Left renal cortex interstitium (tissue), 4 donors: Measurements from ENCODE around the gene SMURF2. TPM values are rescaled to one million over a fixed set of nuclear protein-coding genes. Genes with fewer than 3 reads are reported as not detected.
A peak's percentile ranks its signal among the peaks of the same experiment; 100 is the strongest.
"Not testable (repeated sequence)": the region's sequence is repeated elsewhere in the genome, so short reads cannot be mapped to it uniquely, and the experiment has no call there.

Experiments used
- DNase-seq, 4 donors: peaks; one replicate each; pipeline ENCODE4 v3.0.0-alpha.2; 2013; ENCODE audit warnings: low read depth in 4 of 4, low spot score in 2 of 4, missing footprints in 1 of 4
- polyA plus RNA-seq, 4 donors: library from polyadenylated mRNA; unstranded; fragments of 120-200 nt; gene quantifications; one replicate each; pipeline ENCODE4 v1.2.1, GENCODE V29; 2013; ENCODE audit not compliant: insufficient read length in 4 of 4

SMURF2 gene
- polyA plus RNA-seq, 4 donors = 32.2 to 36.7 (median 35.1) TPM

GRCh38 chr17:64667807-64668721 is 6.0 kb upstream of the SMURF2 start:
- DNase-seq = not testable (repeated sequence)

- not testable (repeated sequence) for DNase-seq
Observed at GRCh38 chr17:64664299-64664981, 2.3 kb upstream of the SMURF2 start.

GRCh38 chr17:64663836-64664235 is 1.7 kb upstream of the SMURF2 start:
- DNase-seq = not testable (repeated sequence)

GRCh38 chr17:64662774-64663367 is 764 bp upstream of the SMURF2 start:
- peak in 2 of 4 donors; percentile 2 to 24 for DNase-seq

- DNase-seq = peak in 1 of 4 donors; percentile 19
Observed at GRCh38 chr17:64661726-64661975, 456 bp downstream of the SMURF2 start.

- DNase-seq = peak in 1 of 4 donors; percentile 28
Observed at GRCh38 chr17:64660978-64661725, 955 bp downstream of the SMURF2 start.

GRCh38 chr17:64660195-64660977 is 1.7 kb downstream of the SMURF2 start:
- DNase-seq = peak in 2 of 4 donors; percentile 8 to 23

- DNase-seq = no peak
Observed at GRCh38 chr17:64658931-64659330, 3.2 kb downstream of the SMURF2 start.

GRCh38 chr17:64657610-64658125 is 4.4 kb downstream of the SMURF2 start:
- no peak for DNase-seq

- DNase-seq = no peak
Observed at GRCh38 chr17:64655704-64656103, 6.4 kb downstream of the SMURF2 start.

GRCh38 chr17:64653985-64654355 is 8.1 kb downstream of the SMURF2 start:
- no peak for DNase-seq

GRCh38 chr17:64653325-64653984 is 8.7 kb downstream of the SMURF2 start:
- DNase-seq = no peak

- DNase-seq = no peak
Observed at GRCh38 chr17:64651889-64652288, 10.2 kb downstream of the SMURF2 start.

- DNase-seq = no peak
Observed at GRCh38 chr17:64648234-64648633, 13.9 kb downstream of the SMURF2 start.

GRCh38 chr17:64647817-64648216 is 14.3 kb downstream of the SMURF2 start:
- no peak for DNase-seq

- DNase-seq = no peak
Observed at GRCh38 chr17:64639516-64639915, 22.6 kb downstream of the SMURF2 start.

- no peak for DNase-seq
Observed at GRCh38 chr17:64638552-64639203, 23.4 kb downstream of the SMURF2 start.

- DNase-seq = no peak
Observed at GRCh38 chr17:64635647-64636305, 26.3 kb downstream of the SMURF2 start.
